Measurements from ENCODE around the gene DCAF8L1.
"Not testable (repeated sequence)": the region's sequence is repeated elsewhere in the genome, so short reads cannot be mapped to it uniquely, and the experiment has no call there.

Gene DCAF8L1

DNA sequence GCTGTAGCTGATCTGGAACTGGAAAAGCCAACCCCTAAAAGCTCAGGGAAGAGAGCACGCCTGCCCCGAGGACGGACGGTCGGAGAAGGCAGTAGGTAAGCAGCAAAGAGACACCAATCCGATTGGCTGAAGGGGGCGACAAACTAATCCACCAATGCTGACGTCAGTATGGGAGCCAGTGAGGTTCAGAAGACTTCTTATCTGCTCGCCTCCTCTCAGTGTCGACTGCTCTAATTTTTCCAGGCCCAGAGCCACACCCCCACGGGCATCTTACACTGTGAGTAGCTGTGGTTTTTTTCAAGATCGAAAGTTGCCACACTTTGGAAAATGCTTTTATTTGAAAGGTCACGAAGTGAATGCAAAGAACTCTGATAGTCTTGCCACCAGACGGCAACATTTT lies at the start of gene DCAF8L1:
Gene DCAF8L1, minus strand, starts transcription at position 101 of the 400 bp plus-strand sequence. CDS start 115 bp downstream, outside the sequence.
- Histone ChIP-seq H3K9me3 (ENCODE audit: control insufficient read depth, insufficient read depth, low read length) (no peaks in the 10 kb centered on the region), H3K4me1 (ENCODE audit: insufficient read depth, low read length) (no peaks in the 10 kb centered on the region), H3K36me3 (ENCODE audit: insufficient read depth, low read length) (no peaks in the 10 kb centered on the region), H3K9ac (ENCODE audit: low read depth, low read length) (no peak within 1 kb of the TSS)

GRCh38 chrX:28022371-28022770 lies 41.1 kb upstream of the DCAF8L1 start:
- Histone ChIP-seq H3K9me3 (ENCODE audit: control insufficient read depth, insufficient read depth, low read length) (no peaks in the 10 kb centered on the region), H3K9ac (ENCODE audit: low read depth, low read length) (no peak overlapping the region), H3K4me1 (ENCODE audit: insufficient read depth, low read length) (no peaks in the 10 kb centered on the region), H3K36me3 (ENCODE audit: insufficient read depth, low read length) (no peaks in the 10 kb centered on the region)

- Histone ChIP-seq H3K9me3 (ENCODE audit: control insufficient read depth, insufficient read depth, low read length) (no peaks in the 10 kb centered on the region), H3K36me3 (ENCODE audit: insufficient read depth, low read length) (no peaks in the 10 kb centered on the region), H3K4me1 (ENCODE audit: insufficient read depth, low read length) (no peaks in the 10 kb centered on the region)
Measured at GRCh38 chrX:28016823-28017222, 35.6 kb upstream of the DCAF8L1 start.

DNA sequence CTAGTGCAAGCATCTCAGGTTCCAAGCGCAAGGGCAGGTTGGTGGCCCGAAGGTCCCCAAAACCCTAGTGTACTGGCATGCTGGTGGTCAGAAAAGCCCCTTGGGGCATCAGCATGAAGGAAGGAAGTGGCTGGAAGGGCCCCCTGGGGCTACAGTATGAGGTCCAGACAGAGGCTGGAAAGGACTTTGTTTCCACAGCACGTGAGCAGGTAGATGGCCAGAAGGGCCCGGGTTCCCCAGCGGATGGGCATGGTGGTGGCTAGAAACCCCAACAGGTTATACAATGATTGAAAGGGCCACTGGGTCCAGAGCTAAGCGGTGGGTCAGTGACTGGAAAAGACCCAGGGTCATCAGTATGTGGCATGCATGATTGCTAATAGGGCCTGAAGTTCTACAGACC lies 34.7 kb upstream of the DCAF8L1 start:
- Histone ChIP-seq H3K36me3 (ENCODE audit: insufficient read depth, low read length) (no peaks in the 10 kb centered on the region), H3K4me1 (ENCODE audit: insufficient read depth, low read length) (no peaks in the 10 kb centered on the region), H3K9me3 (ENCODE audit: control insufficient read depth, insufficient read depth, low read length) (no peaks in the 10 kb centered on the region), H3K9ac (ENCODE audit: low read depth, low read length) (no peak overlapping the region)

More at GRCh38 chrX:28016823-28017222, 35.6 kb upstream of the DCAF8L1 start:
- no peak overlapping the region for H3K9ac ChIP-seq (ENCODE audit: low read depth, low read length)

DNA sequence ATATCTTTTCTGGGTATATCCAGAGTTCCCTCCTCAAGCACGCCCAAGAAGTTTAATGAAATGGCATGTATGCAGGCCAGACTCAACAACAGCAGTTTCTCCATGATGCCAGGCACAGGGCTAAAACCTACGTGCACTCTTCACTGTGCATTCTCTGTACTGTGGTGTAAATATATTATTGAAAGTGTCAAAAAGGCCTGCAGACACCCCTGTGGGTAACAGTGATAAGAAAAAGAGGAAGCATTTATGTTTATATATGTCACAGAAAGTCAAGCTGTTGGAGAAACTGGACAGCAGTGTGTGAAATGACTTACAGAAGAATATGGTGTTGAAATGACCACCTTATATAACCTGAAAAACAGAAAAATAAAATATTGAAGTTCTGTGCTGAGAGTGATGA lies 29.6 kb upstream of the DCAF8L1 start:
- no peaks in the 10 kb centered on the region for H3K4me1 ChIP-seq (ENCODE audit: insufficient read depth, low read length)
- no peaks in the 10 kb centered on the region for H3K9me3 ChIP-seq (ENCODE audit: control insufficient read depth, insufficient read depth, low read length)
- no peak overlapping the region for H3K9ac ChIP-seq (ENCODE audit: low read depth, low read length)
- no peaks in the 10 kb centered on the region for H3K36me3 ChIP-seq (ENCODE audit: insufficient read depth, low read length)

DNA sequence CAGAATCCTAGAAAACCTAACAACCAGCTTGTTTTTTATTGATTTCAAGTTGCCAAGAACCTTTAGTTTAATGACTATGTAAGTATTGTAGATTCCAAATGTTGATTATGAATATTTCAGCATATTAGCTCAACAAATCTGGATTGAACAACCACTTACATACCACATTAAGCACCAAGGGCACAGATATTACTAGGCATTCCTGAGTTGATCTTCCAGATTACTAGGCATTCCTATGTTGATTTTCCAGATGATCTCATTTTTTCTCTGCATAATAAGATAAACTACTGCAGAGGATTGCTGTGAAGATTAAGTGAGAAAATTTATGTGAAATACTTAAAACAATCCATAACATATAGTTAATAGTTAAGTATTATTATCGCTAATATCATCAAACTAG lies 17.4 kb upstream of the DCAF8L1 start:
- H3K9me3 ChIP-seq (ENCODE audit: control insufficient read depth, insufficient read depth, low read length) = no peaks in the 10 kb centered on the region
- H3K9ac ChIP-seq (ENCODE audit: low read depth, low read length) = no peak overlapping the region
- no peaks in the 10 kb centered on the region for H3K36me3 ChIP-seq (ENCODE audit: insufficient read depth, low read length)
- no peaks in the 10 kb centered on the region for H3K4me1 ChIP-seq (ENCODE audit: insufficient read depth, low read length)

GRCh38 chrX:27997622-27998021 lies 16.4 kb upstream of the DCAF8L1 start:
- no peak overlapping the region for H3K9ac ChIP-seq (ENCODE audit: low read depth, low read length)
- H3K36me3 ChIP-seq (ENCODE audit: insufficient read depth, low read length) = no peaks in the 10 kb centered on the region
- no peaks in the 10 kb centered on the region for H3K9me3 ChIP-seq (ENCODE audit: control insufficient read depth, insufficient read depth, low read length)
- no peaks in the 10 kb centered on the region for H3K4me1 ChIP-seq (ENCODE audit: insufficient read depth, low read length)

DNA sequence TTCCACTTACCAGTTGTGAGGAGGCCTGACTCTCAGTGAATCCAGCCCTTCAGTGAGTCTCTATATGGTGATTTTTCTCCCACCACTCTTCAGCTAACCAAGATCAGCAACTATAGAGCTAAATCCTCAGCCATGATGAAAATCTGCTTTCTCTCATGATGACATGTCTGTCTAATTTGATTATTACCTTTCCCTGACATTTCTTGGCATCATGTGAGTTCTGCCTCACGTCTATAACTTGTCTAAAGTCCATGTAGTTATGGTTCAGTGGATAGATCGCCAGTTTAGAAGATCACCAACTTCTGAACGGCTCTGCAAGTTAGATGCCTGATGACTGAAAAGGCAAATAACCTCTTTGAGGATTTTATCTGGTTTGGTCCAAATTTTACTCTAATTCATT lies 14.9 kb upstream of the DCAF8L1 start:
- no peaks in the 10 kb centered on the region for H3K4me1 ChIP-seq (ENCODE audit: insufficient read depth, low read length)
- H3K9ac ChIP-seq (ENCODE audit: low read depth, low read length) = no peak overlapping the region
- H3K36me3 ChIP-seq (ENCODE audit: insufficient read depth, low read length) = no peaks in the 10 kb centered on the region
- H3K9me3 ChIP-seq (ENCODE audit: control insufficient read depth, insufficient read depth, low read length) = no peaks in the 10 kb centered on the region

- Histone ChIP-seq H3K9ac (ENCODE audit: low read depth, low read length) (no peak overlapping the region), H3K36me3 (ENCODE audit: insufficient read depth, low read length) (no peaks in the 10 kb centered on the region), H3K9me3 (ENCODE audit: control insufficient read depth, insufficient read depth, low read length) (no peaks in the 10 kb centered on the region), H3K4me1 (ENCODE audit: insufficient read depth, low read length) (no peaks in the 10 kb centered on the region)
Measured at GRCh38 chrX:27995611-27996010, 14.4 kb upstream of the DCAF8L1 start.

DNA sequence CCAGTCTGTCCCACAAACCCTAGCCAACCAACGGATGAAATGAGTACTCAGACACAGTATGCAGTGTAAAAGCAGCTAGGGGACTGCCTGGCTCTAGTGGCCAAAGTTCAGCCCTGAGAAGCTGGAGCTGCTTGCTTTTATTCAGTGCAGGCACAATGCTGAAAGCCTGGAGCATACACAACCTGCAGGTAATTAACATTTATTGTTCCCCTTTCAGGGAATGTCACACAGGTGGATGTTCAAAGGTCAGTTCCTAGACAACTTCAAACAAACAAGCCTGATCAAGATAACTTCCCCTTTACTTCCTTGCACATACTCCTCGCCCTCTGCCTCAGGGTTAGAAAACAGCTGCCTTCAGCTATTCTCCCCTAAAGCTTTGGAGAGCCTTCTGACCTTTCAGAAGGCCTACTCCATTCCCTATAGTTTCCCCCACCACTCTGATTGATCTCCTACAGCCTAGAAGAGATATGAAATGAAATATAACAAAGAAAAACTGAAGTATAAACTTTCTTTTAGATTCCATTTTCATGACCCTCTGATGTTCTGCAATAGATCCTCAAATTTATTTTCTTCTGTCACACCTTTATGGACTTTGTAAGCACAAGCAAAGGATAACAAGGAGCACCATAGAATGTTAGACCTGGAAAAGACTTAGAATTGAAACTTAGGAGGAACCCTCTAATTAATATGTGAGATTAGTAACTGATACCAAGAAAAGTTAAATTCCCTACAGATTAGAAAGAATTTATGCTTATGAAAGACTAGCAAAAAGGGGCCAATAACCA lies 6.8 kb upstream of the DCAF8L1 start:
- Histone ChIP-seq H3K9me3 (ENCODE audit: control insufficient read depth, insufficient read depth, low read length) (no peaks in the 10 kb centered on the region), H3K9ac (ENCODE audit: low read depth, low read length) (no peak overlapping the region), H3K4me1 (ENCODE audit: insufficient read depth, low read length) (no peaks in the 10 kb centered on the region), H3K36me3 (ENCODE audit: insufficient read depth, low read length) (no peaks in the 10 kb centered on the region)

DNA sequence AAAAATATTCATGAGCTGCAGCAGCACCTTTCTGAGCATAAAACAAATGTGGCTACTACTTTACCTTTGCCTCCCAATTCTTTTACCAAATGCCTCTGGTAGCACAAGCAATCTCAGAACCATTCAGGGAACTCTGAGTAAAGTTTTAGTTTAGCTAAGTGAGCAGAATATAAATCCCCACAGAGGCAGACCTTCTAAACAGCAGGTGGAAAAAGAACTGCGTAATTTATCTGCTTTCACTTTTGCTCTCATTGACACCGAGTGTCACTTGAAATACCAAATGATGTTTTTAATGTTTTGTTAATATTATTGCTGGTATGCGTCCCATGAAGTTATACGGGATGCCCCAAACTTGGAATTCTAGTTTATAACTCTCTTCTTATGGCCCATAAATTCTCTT lies 4.3 kb downstream of the DCAF8L1 start:
- not testable (repeated sequence) for H3K36me3 ChIP-seq (ENCODE audit: insufficient read depth, low read length); H3K4me1 ChIP-seq (ENCODE audit: insufficient read depth, low read length); H3K9ac ChIP-seq (ENCODE audit: low read depth, low read length); H3K9me3 ChIP-seq (ENCODE audit: control insufficient read depth, insufficient read depth, low read length)

GRCh38 chrX:27976284-27976683 lies 5.0 kb downstream of the DCAF8L1 start:
- H3K9me3 ChIP-seq (ENCODE audit: control insufficient read depth, insufficient read depth, low read length) = no peaks in the 10 kb centered on the region
- no peaks in the 10 kb centered on the region for H3K36me3 ChIP-seq (ENCODE audit: insufficient read depth, low read length)
- H3K9ac ChIP-seq (ENCODE audit: low read depth, low read length) = no peak overlapping the region
- no peaks in the 10 kb centered on the region for H3K4me1 ChIP-seq (ENCODE audit: insufficient read depth, low read length)

- Histone ChIP-seq H3K9ac (ENCODE audit: low read depth, low read length) (no peak overlapping the region), H3K9me3 (ENCODE audit: control insufficient read depth, insufficient read depth, low read length) (no peaks in the 10 kb centered on the region), H3K4me1 (ENCODE audit: insufficient read depth, low read length) (no peaks in the 10 kb centered on the region), H3K36me3 (ENCODE audit: insufficient read depth, low read length) (no peaks in the 10 kb centered on the region)
Measured at GRCh38 chrX:27968878-27969277, 12.4 kb downstream of the DCAF8L1 start.

DNA sequence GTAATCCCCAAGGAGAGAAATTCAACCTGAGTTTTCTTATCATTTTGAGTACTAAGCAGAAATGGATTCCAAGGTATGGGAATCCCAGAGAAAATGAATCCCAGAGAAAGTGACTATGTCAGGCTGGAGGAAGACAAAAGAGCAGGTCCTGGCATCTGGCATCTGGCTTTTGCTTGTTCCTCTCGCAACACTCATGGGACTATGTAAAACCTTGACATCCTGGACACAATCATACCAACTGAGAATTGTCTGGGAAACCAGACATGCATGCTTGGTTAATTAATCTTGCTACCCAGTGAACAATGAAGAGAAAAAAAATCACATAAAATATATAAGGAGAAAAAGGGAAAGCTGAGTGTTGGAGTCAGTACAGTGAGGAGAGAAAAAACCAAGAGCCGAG lies 12.9 kb downstream of the DCAF8L1 start:
- Histone ChIP-seq H3K36me3 (ENCODE audit: insufficient read depth, low read length) (no peaks in the 10 kb centered on the region), H3K4me1 (ENCODE audit: insufficient read depth, low read length) (no peaks in the 10 kb centered on the region), H3K9ac (ENCODE audit: low read depth, low read length) (no peak overlapping the region), H3K9me3 (ENCODE audit: control insufficient read depth, insufficient read depth, low read length) (no peaks in the 10 kb centered on the region)

- H3K9me3 ChIP-seq (ENCODE audit: control insufficient read depth, insufficient read depth, low read length) = 0 out of 2 replicates have a peak, but pooled peaks cover 2% of the 10 kb centered on the region
- no peak overlapping the region for H3K9ac ChIP-seq (ENCODE audit: low read depth, low read length)
- no peaks in the 10 kb centered on the region for H3K36me3 ChIP-seq (ENCODE audit: insufficient read depth, low read length)
- H3K4me1 ChIP-seq (ENCODE audit: insufficient read depth, low read length) = no peaks in the 10 kb centered on the region
Measured at GRCh38 chrX:27966955-27967354, 14.3 kb downstream of the DCAF8L1 start.

Data from ES-I3 (cell line).